ENCODE results near the gene BMP7.

The BMP7 gene

DNA sequence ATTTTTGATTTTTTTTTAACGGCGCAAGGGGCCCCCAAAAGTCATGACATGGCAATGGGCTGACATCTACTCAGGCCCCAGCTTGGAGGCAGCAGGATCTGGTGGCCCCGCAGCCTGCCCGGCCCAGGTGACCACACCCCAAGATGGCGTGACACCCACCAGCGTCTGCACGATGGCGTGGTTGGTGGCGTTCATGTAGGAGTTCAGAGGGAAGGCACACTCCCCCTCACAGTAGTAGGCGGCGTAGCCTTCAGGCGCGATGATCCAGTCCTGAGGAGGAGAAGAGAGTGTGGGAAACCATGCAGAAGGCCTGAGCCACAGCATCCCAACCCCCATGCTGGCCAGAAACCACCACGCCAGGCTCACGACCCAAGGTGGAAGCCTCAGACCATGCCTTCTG is 93.4 kb downstream of the BMP7 start:
- no peaks in the 10 kb centered on the region for H3K36me3 Mint-ChIP-seq
- peaks cover 2% of the 10 kb centered on the region for H3K9me3 Mint-ChIP-seq
- H3K4me3 Mint-ChIP-seq = no peak overlapping the region
- H3K27me3 Mint-ChIP-seq = peaks cover 4% of the 10 kb centered on the region
- H3K27ac Mint-ChIP-seq = no peak overlapping the region
- no peak for DNase-seq
- H3K4me1 Mint-ChIP-seq = no peaks in the 10 kb centered on the region
- CTCF ChIA-PET = no interaction called here

DNA sequence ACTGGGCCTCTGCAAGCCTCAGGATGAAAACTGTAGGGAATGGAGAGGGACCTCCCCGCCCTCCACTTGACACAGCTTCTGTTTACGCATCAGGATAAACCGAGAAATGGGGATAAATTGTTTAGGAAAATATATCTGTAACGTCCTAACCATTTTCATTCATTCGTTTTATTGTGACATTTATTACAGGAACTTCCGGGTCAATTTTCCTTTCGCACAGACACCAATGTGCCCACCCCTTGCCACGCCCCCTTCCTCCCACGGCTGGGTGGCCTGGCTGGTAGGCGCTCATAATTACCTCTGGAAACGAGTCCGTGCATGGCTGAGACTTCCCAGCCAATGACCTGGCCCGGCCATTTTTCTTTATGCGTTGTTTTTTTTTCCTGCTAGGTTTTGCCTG is 96.1 kb downstream of the BMP7 start:
- H3K4me3 Mint-ChIP-seq = no peak overlapping the region
- H3K27ac Mint-ChIP-seq = no peak overlapping the region
- CTCF ChIA-PET = no interaction called here
- no peaks in the 10 kb centered on the region for H3K4me1 Mint-ChIP-seq
- H3K27me3 Mint-ChIP-seq = no peaks in the 10 kb centered on the region
- peaks cover 2% of the 10 kb centered on the region for H3K9me3 Mint-ChIP-seq
- DNase-seq = no peak
- no peaks in the 10 kb centered on the region for H3K36me3 Mint-ChIP-seq

GRCh38 chr20:57169162-57169561 is 97.3 kb downstream of the BMP7 start:
- Mint-ChIP-seq H3K36me3 (no peaks in the 10 kb centered on the region), H3K27ac (peak overlapping the region; percentile 21), H3K4me3 (no peak overlapping the region), H3K9me3 (peaks cover 2% of the 10 kb centered on the region), H3K4me1 (no peaks in the 10 kb centered on the region), H3K27me3 (no peaks in the 10 kb centered on the region)
- DNase-seq = no peak
- CTCF ChIA-PET = no interaction called here

DNA sequence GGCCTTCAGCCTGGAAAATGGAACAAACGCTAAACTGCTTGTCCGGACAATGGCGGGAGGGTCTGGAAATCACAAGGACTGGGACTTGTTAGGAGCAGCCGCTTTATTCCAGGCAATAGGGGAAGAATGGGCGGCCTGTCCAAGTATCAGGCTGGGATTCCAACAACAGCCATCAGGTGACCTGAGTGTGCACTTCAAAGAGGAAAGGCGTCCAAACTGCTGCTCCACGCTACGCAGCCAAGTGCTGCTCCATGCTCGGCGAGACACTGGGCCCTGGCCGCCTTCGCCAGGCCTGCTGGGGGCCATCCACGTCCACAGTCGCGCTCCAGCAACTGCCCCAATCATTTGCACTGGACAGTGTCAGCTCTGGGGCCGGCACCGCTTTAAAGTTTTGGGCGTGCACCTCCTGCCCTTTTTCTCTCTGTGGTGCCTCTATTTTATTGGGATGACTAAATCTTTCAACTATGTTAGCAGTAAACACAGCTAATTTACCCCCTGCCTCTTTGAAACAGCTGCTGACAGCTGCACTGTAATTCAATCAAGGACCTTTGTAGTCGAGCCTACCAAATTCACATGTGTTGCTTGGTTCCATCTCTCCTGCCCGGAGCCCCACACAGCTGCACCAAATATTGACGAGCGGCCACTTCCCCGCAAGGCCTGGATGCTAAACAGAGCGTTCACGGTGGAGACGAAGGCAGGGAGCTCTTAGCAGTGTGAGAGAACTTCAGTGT is 98.3 kb downstream of the BMP7 start:
- H3K4me3 Mint-ChIP-seq = no peak overlapping the region
- no peak for DNase-seq
- CTCF ChIA-PET = no interaction called here
- H3K9me3 Mint-ChIP-seq = peaks cover 2% of the 10 kb centered on the region
- no peak overlapping the region for H3K27ac Mint-ChIP-seq
- H3K27me3 Mint-ChIP-seq = no peaks in the 10 kb centered on the region
- no peaks in the 10 kb centered on the region for H3K36me3 Mint-ChIP-seq
- H3K4me1 Mint-ChIP-seq = no peaks in the 10 kb centered on the region

- Mint-ChIP-seq H3K4me3 (no peak overlapping the region), H3K9me3 (peaks cover 2% of the 10 kb centered on the region), H3K36me3 (no peaks in the 10 kb centered on the region), H3K4me1 (no peaks in the 10 kb centered on the region), H3K27ac (no peak overlapping the region), H3K27me3 (no peaks in the 10 kb centered on the region)
- CTCF ChIA-PET = no interaction called here
- DNase-seq = no peak
Observed at GRCh38 chr20:57167292-57167655, 99.2 kb downstream of the BMP7 start.

- CTCF ChIA-PET = no interaction called here
- no peak for DNase-seq
- Mint-ChIP-seq H3K36me3 (no peaks in the 10 kb centered on the region), H3K27ac (no peak overlapping the region), H3K4me3 (no peak overlapping the region), H3K4me1 (no peaks in the 10 kb centered on the region), H3K9me3 (peaks cover 2% of the 10 kb centered on the region), H3K27me3 (no peaks in the 10 kb centered on the region)
Observed at GRCh38 chr20:57166568-57167291, 99.7 kb downstream of the BMP7 start.

- no peak overlapping the region for H3K4me3 Mint-ChIP-seq
- H3K9me3 Mint-ChIP-seq = peaks cover 2% of the 10 kb centered on the region
- no peaks in the 10 kb centered on the region for H3K27me3 Mint-ChIP-seq
- H3K36me3 Mint-ChIP-seq = no peaks in the 10 kb centered on the region
- no peaks in the 10 kb centered on the region for H3K4me1 Mint-ChIP-seq
- no peak for DNase-seq
- CTCF ChIA-PET = no interaction called here
- no peak overlapping the region for H3K27ac Mint-ChIP-seq
Observed at GRCh38 chr20:57165427-57166004, 100.9 kb downstream of the BMP7 start.

DNA sequence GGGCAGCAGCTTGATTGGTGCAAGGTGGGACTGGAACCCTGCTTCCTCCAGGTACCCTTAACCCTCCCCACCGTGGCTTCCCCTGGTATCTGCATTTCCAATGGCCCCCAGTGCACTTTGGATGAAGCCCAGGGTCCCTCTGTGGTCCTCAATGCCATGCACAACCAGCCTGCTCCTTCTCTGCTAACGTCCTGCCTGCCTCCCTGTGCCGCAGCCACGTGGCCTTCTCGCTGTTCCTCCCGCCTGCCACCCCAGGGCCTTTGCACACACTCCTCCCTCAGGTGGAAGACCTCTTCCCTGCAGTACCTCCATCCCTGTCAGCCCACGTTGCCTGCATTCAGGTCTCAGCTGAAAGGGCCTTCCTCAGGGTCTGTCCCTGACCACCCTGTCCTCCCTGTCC is 101.6 kb downstream of the BMP7 start:
- no peak overlapping the region for H3K4me3 Mint-ChIP-seq
- CTCF ChIA-PET = no interaction called here
- H3K4me1 Mint-ChIP-seq = no peaks in the 10 kb centered on the region
- H3K27ac Mint-ChIP-seq = no peak overlapping the region
- H3K27me3 Mint-ChIP-seq = no peaks in the 10 kb centered on the region
- H3K9me3 Mint-ChIP-seq = no peaks in the 10 kb centered on the region
- DNase-seq = no peak
- no peaks in the 10 kb centered on the region for H3K36me3 Mint-ChIP-seq

DNA sequence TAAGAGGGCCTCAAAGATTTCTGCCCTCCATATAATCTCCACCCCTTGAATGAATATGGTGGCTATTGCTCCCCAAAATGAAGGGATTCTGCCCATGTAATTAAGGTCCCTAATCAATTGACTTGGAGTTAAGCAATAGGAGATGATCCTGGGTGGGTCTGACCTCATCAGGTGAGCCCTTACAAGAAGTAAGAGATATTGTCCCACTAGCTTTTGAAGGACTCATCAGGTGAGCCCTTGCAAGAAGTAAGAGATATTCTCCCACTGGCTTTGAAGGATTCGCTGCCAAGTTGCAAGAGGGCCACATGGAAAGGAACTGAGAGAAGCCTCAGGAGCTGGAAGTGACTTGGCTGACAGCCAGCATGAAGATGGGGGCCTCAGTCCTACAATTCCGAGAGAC is 103.4 kb downstream of the BMP7 start:
- no peaks in the 10 kb centered on the region for H3K9me3 Mint-ChIP-seq
- CTCF ChIA-PET = no interaction called here
- H3K27ac Mint-ChIP-seq = no peak overlapping the region
- no peak for DNase-seq
- H3K4me1 Mint-ChIP-seq = no peaks in the 10 kb centered on the region
- H3K4me3 Mint-ChIP-seq = no peak overlapping the region
- no peaks in the 10 kb centered on the region for H3K27me3 Mint-ChIP-seq
- H3K36me3 Mint-ChIP-seq = no peaks in the 10 kb centered on the region

GRCh38 chr20:57162362-57162652 is 104.1 kb downstream of the BMP7 start:
- Mint-ChIP-seq H3K36me3 (no peaks in the 10 kb centered on the region), H3K4me1 (no peaks in the 10 kb centered on the region), H3K27ac (no peak overlapping the region), H3K9me3 (no peaks in the 10 kb centered on the region), H3K4me3 (no peak overlapping the region), H3K27me3 (no peaks in the 10 kb centered on the region)
- CTCF ChIA-PET = no interaction called here
- DNase-seq = no peak

DNA sequence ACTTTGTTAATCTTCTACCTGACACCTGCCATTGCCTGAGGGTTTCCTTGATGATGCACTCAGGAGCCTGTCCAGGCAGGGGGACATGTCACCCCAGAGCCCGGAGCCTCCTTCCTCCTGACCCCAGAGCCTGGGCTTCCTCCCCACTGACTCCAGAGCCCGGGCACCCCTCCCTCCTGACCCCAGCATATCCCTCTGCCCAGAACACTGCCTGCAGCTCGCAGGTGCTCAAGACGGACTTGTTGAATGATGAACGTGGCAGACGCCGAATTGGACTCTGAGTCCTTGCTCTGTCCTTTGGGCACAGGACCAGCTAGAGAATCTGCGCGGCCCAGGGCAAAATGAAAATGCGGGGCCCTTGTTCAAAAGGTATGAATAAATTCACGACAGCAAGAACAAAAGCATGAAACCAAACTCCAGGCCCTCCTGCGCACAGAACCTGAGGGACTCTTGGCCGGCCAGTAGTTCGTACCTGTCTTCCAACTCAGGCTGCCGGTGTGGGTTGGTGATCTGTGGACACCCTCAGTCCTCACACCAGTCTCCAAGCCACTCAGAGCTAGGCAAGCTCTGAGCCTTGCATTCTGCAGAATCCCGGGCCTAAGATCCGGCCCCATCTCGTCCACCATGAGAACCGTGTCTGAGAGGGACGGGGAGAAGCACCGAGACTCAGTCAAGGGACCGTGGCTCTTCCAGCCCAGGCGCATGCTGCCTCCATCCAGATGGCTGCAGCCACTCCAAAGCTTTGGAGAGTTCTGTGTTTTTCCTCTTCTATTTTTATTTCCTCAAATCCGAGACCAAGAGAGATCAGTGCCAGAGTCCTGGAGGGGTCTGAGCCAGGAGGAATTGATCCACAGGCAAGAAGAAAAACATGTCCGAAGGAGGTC is 104.7 kb downstream of the BMP7 start:
- Mint-ChIP-seq H3K36me3 (no peaks in the 10 kb centered on the region), H3K4me3 (no peak overlapping the region), H3K27me3 (no peaks in the 10 kb centered on the region), H3K4me1 (no peaks in the 10 kb centered on the region), H3K9me3 (no peaks in the 10 kb centered on the region), H3K27ac (no peak overlapping the region)
- no peak for DNase-seq
- CTCF ChIA-PET = no interaction called here

DNA sequence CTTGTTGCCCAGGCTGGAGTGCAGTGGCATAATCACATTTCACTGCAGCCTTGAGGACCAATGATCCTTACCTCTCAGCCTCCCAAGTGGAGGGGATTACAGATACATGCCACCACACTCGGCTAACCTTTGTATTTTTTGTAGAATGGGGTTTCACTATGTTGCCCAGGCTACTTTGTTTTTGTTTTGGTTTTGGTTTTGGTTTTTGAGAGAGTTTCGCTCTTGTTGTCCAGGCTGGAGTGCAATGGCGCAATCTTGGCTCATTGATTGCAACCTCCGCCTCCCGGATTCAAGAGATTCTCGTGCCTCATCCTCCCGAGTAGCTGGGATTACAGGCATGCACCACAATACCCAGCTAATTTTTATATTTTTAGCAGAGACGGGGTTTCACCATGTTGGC is 105.5 kb downstream of the BMP7 start:
- no peak for DNase-seq

DNA sequence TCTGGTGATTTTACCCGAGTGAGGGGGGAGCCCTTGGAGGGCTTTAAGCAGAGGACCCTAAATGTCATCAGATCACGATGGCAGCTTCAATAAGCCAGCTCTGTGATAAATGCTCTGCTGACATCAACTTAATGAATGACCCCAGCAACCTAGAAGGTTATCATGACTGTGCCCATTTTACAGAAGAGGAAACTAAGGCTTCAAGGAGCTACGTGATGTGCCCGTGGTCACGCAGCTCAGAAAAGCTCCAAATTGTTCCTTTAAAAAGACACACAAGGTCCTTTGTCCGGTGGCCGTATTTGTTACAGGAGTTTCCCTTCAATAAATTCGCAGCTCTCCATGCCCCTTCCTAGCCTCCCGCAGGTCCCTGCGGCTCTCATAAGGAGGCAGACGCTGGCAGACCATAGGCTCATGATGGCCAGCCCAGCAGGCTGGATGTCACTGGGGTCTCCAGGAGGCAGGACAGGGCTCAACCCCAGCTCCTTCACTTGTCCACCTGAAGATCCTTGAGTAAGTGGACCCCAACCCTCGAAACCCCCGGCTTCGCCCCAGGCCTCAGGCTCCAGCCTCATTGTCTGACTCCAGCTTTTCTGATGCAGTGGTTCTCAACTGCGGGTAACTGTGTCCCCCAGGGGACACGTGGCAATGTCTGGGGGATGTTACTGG is 106.4 kb downstream of the BMP7 start:
- CTCF ChIA-PET = no interaction called here
- no peak overlapping the region for H3K4me3 Mint-ChIP-seq
- DNase-seq = no peak
- no peaks in the 10 kb centered on the region for H3K4me1 Mint-ChIP-seq
- H3K9me3 Mint-ChIP-seq = no peaks in the 10 kb centered on the region
- no peak overlapping the region for H3K27ac Mint-ChIP-seq
- H3K36me3 Mint-ChIP-seq = no peaks in the 10 kb centered on the region
- H3K27me3 Mint-ChIP-seq = peaks cover 4% of the 10 kb centered on the region

More for the DNA sequence above, 105.5 kb downstream of the BMP7 start:
- CTCF ChIA-PET = no interaction called here
- Mint-ChIP-seq H3K27me3 (no peaks in the 10 kb centered on the region), H3K9me3 (no peaks in the 10 kb centered on the region), H3K4me3 (no peak overlapping the region), H3K36me3 (no peaks in the 10 kb centered on the region), H3K27ac (no peak overlapping the region), H3K4me1 (no peaks in the 10 kb centered on the region)

DNA sequence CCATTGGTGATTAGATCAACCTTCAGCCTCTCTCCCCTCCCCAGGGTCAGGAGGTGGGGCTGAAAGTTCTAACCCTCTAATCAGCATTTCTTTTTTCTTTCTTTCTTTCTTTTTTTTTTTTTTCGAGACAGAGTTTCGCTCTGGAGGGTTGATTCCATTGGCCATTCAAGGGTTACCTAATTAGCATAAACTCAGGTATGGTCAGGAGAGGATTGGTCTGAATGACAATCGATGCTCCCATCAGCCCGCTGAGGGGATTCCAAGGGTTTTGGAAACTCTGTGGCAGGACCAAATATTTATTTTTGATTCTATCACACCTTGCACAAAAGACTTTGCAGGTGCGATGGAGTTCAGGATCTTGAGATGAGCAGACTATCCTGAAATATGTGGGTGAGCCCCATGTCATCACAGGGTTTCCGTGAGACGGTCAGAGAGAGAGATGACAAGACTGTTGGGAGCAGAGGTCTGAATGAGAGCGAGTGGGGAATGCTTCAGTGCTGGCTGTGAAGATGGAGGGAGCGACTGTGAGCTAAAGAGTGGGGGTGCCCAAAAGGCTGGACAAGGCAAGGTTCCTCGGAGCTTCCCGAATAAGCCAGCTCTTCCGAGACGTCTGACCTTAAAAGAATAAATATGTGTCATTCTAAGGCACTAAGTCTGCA is 107.1 kb downstream of the BMP7 start:
- Mint-ChIP-seq H3K27me3 (peaks cover 4% of the 10 kb centered on the region), H3K4me3 (no peak overlapping the region), H3K27ac (no peak overlapping the region), H3K36me3 (no peaks in the 10 kb centered on the region), H3K9me3 (no peaks in the 10 kb centered on the region), H3K4me1 (no peaks in the 10 kb centered on the region)
- DNase-seq = no peak
- CTCF ChIA-PET = no interaction called here
